HT1080 (cell line): ENCODE measurements around the gene ACSS1. TPM values are rescaled to one million over a fixed set of nuclear protein-coding genes. Genes with fewer than 3 reads are reported as not detected.

Source experiments
- DNase-seq: peaks from one replicate; pipeline ENCODE4 v3.0.0-alpha.2; 2015; ENCODE audit warnings: low read depth
- polyA plus RNA-seq, 2 experiments: library from polyadenylated mRNA; depleted of rRNA; stranded (reverse); fragments of >200 nt; gene quantifications; 2 replicates each; pipeline ENCODE4 v1.2.3, GENCODE V29; 2015
- total RNA-seq: library from RNA; depleted of rRNA; stranded (reverse); fragments of >200 nt; shearing (Covaris generic); gene quantifications from 2 replicates; pipeline ENCODE4 v1.2.3, GENCODE V29; 2014; rRNA removed

Gene ACSS1
- 0.07 and 0.08 TPM in 2 replicates for total RNA-seq
- polyA plus RNA-seq (2015; cell fraction: cytosol; rRNA removed) = 0.12 and 0.40 TPM in 2 replicates
- polyA plus RNA-seq (2015; cell fraction: nucleus; rRNA removed) = 0.60 and 0.70 TPM in 2 replicates

DNA sequence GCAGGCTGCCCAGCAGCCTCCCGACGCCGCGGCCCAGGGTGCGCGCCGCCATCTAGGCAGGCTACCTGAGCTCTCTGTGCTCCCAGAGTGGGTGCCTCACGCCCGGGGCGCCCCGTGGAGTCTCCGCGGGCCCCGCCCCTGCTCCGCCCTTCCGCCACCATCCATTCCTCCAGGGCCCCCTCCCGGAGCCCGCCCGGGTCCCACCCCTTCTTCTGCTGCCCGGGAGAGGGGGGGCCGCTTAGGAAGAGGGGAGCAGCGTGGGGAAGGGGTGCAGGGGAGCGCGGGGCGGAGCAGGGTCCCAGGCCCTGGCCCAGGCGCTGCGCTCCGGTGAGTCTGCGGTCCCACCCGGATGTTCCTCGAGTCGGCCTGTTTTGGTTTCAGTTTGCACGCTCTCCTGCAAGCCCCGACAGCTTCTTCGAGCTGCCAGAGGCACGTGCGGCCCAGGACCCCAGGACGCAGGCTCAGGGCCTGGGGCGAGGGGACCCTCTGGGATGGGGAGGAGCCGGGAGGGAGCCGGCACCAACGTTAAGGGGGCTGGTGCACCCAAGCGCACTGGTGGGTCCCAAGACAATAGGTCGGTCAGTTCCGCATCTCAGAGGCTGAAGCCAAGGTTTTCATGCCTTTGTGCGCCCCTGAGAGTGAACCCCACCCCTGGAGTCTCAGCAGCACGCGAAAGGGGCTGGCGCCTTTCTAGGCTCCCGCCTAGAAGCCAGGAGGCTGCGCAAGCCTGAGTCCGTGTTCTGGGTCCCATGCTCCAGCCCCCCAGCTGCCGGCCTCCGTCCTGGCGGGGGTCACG, at the start of gene ACSS1:
ACSS1 (minus strand) TSS at position 89 of the 796 bp plus-strand sequence; CDS start at position 52, 37 bp downstream.
- no peak for DNase-seq

DNA sequence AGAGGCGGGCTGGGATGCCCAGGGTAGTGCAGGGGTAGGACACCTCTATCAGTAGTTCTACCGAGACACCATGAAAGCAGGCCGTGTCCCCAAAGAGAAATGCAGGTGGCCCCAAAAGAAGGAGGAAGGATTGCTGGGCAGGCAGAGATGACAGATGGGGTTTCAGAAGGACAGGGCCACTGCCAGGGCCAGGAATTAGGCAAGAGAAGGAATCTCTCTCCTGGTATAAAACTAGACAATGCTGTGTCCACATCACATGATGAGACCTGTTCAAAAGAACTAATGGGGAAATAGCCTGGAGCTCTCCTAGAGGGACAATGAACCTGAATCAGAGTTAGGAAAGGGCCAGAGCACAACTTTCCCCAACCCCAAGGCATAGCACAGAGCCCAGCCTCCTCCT, 45.6 kb upstream of the ACSS1 start:
- no peak for DNase-seq

DNA sequence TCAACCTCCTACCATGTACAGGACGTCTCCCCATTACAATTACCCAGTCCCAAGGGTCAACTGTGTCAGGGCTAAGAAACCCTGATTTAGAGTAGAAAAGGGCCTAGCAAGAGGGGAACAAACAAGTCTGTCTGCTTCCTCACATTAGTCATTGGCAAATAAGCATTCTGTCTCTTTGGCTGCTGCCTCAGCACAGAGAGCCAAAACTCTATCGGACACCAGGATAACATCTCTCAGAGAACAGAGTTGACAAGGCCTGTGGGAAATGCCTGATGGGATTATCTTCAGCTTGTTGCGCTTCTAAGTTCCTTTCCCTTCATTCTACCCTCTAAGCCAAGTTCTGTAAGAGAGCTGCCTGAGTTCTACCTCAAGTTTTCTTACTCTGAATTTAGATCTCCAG, 43.0 kb upstream of the ACSS1 start:
- DNase-seq = no peak

DNA sequence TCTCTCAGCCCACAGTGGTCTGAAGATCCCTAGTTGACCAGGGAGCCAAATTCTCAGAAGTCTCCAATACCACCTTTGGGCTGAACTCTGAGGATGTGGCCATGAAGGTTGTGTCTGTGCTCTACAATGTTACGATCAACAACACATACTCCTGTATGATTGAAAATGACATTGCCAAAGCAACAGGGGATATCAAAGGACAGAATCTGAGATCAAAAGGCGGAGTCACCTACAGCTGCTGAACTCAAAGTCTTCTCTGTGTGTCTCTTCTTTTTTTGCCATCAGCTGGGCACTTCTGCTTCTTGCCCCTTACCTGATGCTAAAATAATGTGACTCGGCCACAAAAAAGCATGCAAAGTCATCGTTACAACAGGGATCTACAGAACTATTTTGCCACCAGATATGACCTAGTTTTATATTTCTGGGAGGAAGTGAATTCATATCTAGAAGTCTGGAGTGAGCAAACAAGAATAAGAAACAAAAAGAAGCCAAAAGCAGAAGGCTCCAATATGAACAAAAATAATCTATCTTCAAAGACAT, 41.7 kb upstream of the ACSS1 start:
- DNase-seq = no peak

DNA sequence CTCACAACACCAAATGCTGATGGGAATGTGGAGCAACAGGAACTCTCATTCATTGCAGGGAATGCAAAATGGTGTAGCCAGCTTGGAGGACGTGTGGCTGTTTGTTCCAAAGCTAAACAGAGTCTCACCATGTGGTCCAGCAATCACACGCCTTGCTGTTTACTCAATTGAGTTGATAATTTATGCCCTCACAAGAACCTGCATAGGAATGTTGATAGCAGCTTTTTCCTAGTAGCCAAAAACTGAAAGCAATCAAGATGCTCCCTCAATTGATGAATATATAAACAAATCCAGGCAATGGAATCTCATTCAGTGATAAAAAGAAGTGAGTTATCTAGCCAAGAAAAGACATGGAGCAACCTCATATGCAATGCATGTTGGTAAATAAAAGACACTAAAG, 39.6 kb upstream of the ACSS1 start:
- DNase-seq = no peak

DNA sequence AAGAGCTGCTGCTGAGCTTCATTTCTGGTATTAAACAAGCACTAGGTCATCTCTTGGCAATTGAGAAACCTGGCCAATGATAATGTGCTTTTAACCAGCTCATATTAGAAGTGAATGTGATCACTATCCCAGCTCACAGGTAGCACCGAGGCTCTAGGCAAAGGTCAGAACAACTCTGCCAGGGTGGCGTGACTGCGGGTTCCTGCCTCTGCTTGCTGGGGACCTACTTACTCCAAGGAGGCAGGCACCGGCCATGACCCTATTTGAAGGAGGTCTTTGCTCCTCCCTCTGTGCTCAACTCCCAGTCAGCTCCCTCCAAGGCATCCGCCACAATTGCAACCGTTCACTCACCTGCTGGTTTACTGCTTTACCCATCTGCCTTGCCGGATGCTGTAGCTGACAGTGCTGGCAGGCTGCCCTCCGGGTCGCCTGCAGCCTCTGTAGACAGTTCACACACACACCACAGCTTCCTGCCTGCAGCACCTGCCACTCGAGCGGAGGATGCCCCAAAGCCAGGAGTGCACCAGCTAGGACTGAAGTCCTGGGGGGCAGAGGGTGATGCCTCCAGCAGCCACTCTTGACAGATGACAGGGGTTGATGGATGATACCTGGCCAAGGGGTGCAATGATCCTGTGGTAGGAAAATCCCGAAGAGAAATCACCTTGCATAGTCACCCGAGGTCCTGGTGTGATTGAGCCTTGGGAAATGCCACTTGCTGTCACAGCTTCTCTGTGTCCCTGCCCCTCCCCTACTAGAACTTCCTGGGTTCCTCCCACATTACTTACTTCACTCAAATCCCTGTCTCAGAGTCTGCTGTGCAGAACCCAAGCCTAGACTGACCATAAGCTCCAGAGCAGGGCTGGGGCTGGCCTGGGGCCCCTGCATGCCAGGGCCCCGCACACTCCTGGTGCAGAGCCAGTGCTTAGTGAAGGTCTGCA, 32.8 kb upstream of the ACSS1 start:
- DNase-seq = peak; percentile 38

DNA sequence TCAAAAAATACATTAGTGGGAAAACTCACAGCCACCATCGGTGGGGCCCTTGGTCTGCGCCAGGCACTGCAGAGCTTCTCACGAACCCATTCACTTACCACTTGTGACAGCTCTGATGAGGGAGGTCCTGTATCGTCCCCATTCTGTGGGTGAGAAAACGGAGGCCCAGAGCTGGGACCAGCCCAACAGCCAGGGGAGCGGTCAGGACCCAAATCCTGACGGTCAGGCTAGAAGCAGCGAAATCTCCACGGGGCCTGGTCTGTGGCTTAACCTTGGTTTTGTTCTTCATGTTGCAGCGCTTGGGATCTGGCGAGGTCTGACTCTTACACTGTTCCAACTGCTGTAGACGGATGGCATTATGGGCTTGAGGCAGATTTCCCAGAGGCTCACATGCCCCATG, 31.7 kb upstream of the ACSS1 start:
- no peak for DNase-seq

DNA sequence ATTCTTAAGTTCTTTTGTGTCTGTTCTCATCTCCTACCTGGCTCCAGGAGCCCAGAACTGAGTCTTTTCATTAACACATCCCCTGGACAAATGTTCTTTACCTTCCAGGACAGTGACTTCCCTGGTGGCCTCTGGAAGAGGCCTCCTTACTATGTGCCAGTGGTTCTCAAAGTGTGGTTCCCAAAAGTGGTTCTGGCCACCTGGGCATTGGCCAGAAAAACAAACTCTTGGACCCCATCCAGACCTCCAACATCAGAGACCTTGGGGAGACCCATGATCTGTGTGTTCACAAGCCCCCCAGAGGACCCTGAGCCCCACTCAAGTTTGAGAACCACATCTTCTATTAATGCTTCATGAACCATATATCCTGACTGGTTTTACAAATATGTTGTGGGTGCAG, 31.2 kb upstream of the ACSS1 start:
- DNase-seq = no peak

DNA sequence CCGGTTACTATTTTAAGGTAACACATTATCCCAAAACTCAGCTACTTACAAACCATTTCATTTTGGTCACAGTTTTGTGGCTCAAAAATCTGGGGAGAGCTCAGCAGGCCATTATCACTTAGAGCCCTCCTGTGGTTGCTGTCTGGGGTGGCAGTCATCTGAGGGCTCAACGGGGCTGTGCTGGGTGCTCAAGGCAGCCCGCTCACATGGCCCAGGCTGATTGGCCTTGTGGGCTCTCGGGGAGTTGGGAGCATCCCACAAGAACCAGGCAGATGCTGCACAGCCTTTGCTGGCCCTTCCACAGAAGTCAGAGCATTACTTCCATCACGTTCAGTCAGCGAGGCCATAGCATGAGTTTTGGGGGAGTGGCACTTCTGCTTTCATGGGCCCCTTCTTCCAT, 30.3 kb upstream of the ACSS1 start:
- no peak for DNase-seq

DNA sequence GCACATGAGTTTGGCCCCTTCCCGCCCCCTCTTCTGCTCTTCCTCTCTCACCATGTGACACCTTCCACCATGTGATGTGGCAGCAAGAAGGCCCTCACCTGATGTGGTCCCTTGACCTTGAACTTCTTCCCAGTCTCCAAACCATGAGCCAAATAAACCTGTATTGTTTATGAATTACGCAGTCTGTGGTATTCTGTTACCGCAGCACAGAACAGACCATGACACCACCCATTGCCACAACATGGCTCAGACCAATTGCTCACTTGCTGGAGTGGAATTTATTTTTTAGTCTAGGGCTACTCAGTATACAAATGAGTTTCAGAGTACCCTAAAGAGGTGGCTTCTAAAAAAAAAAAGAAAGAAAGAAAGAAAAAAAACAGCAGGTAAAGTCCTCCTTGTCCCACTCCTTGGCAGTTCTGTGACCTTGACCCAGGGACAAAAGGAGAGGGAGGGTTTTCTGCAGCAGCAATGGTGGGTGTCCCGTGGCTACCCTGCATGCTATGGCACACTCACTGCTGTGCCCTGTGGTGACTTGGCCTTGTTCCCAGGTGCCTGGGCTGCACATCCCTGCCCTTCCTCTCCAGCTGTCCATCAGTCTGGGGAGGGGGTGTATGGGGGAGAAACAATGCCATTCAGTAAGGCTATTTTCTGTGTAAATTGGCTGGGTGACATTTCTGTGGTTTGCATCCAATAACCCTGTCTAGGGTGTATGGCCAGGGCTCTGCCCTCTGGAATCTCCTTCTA, 29.4 kb upstream of the ACSS1 start:
- DNase-seq = no peak

DNA sequence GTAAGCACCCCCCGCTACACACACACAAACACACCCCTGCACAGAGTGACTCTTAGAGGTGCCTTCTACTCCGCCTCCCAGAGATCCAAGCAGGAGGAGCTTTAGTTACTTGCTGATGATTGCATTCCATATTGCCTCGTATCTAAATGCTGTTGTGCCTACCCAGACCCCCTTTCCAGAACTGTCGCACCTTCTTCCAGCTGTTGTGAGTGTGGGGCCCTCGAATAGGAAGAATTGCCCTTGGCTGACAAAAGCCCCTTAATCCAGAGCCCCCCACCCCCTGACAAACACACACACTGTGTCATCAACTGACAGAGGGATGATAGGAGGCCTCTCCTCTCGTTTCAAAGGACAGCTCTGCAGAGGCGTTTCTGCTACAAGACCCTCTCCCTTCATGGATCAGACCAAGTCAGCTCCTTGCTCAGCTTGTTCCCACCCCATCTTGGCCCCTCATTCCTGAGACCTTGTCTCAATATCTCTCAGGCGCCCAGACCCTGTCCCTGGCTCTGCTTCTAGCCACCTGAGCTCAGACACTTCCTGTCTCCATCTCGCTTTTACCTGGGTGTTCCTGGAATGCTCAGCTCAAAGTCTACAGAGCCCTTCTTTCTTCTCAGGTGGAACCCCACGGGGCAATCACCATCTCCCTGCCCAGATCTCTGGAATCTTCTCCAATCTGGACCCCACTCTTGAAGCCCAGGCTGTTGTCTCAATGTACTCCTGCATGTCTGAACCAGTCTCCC, 28.0 kb upstream of the ACSS1 start:
- DNase-seq = no peak

DNA sequence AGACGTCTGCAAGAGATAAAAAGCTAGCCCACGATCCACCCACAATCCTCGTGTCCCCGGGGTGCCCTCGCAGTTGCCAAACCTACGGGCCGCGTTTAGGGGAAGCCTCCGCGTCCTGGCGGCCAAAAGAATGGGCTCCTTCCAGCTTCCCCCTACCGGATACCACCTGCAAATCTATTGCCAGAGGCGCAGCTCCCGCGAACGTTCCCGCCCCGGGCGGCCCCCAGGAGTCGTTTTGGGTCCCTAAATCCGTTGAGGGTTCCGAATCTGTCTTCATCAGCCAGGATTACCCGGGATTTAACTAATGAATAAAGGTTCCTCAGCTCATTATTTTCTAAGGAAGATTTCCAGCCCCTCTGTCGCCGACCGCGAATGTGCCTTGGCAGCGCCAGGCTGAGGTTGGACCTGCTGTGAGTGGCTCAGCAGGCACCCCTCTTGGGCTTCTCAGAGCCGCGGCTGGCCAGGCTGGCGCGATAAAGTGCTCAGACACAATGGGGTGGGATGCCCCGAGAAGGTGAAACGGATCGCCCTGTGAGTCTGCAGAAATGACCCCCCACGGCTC, 26.8 kb upstream of the ACSS1 start:
- no peak for DNase-seq

DNA sequence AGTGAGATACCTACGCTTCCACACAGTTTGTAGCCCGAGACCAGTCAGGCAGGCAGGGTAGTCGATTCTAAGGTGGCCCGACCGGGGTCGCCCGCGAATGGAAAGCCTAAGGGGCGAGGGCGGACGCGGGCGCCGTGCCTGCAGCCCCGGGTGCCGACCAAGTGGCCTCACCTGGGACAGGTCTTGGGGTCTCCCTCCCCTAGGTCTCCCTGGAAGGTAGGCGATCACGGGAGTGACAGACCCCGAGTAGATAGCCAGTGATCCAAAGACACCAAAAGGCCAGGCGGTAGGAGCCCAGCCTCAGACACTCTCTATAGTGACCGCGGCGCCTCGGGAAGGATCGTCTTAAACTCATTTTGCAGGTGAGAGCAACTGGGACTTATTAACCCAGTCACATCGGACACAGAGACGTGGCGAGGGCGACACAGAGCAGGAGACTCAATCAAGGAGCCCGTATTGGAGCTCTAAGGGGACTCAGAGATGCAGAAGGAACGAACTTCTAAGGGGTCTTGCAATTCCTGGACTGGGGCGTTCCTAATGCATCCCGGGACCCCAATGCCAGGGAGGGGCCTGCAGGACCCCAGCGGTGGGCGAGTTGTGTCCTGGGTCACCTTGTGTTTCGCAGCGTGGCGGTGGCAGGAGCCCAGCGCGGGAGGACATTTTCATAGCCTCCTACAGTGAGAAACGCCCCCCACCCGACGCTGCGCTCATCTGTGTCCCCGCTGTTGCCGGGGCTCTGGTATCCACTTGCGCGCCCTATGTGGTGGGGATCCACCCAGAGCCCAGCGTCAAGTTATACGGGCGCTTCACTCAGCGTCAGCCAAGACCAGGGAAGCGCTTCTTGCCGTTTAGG, 26.1 kb upstream of the ACSS1 start:
- DNase-seq = no peak

DNA sequence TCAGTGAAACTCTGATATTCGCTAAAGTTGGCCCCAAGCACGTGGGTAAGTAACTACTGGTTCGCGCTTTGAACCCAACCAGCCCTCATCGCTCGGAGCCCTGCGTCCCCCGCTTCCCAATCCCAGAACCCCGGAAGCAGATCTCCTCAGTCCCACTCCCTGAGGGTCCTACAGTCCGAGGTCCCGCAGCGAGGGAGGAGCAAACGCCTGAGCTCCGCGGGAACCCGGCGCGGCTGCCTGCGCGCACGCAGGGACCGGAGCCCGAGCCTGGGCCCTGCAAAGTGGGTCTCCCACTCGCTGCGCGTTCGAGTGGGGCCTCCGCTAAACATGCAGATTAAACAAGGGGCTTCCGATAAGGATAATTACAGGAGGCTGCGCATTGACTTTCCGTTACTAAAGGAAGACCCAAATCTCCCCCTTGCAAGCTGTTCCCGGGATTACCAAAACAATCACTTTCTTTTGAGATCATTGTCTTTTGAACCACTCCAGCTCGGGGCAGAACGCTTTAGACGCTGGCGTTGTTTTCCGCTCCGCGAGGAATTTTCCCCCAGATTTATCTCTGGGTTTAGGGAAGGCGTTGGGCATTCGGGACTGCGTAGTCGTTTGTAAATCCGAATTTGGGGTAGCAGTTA, 25.3 kb upstream of the ACSS1 start:
- DNase-seq = no peak

DNA sequence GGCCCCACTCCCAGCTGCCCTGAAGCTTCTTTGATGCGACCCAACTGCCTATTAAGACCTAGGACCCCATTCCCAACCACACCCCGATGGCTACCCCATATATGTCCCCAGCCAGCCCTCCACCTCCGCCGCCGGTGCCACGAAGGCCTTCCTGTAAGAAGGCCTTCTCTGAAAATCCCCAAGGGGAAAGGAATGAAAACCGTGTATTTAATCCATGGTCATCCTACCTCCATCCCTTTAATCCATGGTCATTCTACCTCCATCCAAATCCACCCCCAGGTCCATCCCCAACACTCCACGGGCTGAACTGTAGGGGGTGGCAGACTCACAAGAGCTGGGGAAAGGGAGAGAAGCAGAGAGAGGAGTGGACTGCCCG, 24.5 kb upstream of the ACSS1 start:
- DNase-seq = no peak

DNA sequence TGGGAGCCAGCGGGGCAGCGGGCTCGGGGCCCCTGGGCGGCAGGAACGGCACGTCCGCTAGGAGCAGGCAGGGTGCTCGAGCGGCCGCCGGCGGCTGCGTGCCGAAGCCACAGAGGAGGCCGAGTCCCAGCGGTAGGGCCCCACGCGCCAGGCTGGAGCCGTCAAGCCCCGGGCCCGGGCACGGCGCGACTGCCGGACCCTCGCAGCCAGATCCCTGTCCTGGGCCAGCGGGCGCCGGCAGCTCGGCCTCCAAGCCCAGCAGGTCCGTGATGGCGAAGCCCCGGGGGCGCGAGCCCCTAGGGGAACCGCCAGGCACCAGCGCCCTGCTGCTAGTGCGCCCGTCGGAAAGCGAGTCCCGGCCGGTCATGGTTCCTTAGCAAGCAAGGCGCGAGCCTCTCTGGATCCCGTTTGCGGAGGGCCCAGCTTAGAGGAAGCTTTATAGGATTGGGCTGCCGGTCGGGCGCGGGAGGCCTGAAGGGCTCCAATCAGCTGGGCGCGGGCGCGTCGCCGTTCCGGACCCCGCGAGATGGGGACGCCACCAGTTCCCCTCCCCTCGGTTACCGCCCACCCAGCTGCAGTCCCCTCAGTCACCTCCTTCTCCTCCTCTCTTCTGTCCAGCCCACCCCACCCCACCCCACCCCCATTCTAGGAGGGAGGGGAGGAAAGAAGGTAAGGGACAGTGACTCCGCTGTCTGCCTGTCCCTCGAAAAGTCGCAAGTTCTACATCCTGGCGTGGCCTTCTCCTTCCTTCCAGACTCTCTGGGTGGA, 24.0 kb upstream of the ACSS1 start, which contains the start of gene VSX1:
VSX1 (minus strand) TSS at position 412 of the 768 bp plus-strand sequence; CDS start at position 367, 45 bp downstream.
- DNase-seq = no peak

DNA sequence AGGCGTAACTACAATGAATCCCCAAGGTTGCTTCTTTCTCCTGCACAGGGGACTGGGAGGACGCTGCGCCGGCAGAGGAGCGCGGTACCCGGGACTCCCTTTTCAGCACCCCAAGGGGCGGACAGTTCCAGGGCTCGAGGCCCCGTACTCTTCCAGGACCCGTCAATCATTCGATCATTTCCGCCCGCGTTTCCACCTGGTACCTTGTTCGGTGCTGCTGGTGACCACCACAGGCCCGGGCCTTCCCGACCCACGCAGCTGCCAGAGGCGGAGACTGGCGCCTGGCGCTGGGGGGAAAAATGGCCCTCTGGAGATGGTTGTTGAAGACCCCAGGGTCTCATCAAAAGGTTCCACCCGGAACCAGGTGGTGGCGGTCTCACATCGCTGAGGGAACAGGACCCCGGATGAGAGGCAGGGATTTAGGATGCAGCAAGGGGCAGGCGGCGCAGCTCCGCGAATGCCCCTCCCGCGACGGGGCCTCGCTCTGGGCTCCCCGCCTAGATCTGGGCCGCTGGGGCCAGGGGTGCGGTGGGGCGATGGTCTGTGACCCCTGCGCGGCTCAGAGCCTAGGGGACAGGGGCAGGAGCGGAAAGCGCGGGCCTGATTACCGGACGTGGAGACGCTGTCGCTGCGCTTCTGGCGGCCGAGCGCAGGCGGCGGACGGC, 23.3 kb upstream of the ACSS1 start:
- DNase-seq = no peak
